Measurements from ENCODE around the gene SFXN2.
"Not testable (repeated sequence)": the region's sequence is repeated elsewhere in the genome, so short reads cannot be mapped to it uniquely, and the experiment has no call there.

- TF ChIP-seq CTCF (IDR thresholded peaks at IDR 0.05; ENCODE audit: low read length); EZH2 (optimal IDR thresholded peaks at IDR 0.05; ENCODE audit: low read depth, low read length): not testable (repeated sequence)
These were observed 27.9 kb downstream of the SFXN2 start for GRCh38 chr10:102742313-102742712.
